NCI-H460 (cell line): Measurements from ENCODE around the gene GAS2L3. TPM values are rescaled to one million over a fixed set of nuclear protein-coding genes. Genes with fewer than 3 reads are reported as not detected.

Experiments used
- DNase-seq: peaks from one replicate; pipeline ENCODE4 v3.0.0-alpha.2; 2016; ENCODE audit warnings: low read depth; ENCODE audit errors: extremely low read depth
- small RNA-seq, 2 experiments: library from RNA; depleted of rRNA; stranded (forward); fragments of <200 nt; gene quantifications; one replicate each; pipeline ENCODE3, GENCODE V24; 2014
- total RNA-seq: library from RNA; depleted of rRNA; stranded (reverse); fragments of >200 nt; shearing (Covaris generic); gene quantifications from 2 replicates; pipeline ENCODE4 v1.2.3, GENCODE V29; 2014; rRNA removed

GAS2L3 gene
- total RNA-seq, 1 experiment from 2014 or later: 33.7 TPM

DNA sequence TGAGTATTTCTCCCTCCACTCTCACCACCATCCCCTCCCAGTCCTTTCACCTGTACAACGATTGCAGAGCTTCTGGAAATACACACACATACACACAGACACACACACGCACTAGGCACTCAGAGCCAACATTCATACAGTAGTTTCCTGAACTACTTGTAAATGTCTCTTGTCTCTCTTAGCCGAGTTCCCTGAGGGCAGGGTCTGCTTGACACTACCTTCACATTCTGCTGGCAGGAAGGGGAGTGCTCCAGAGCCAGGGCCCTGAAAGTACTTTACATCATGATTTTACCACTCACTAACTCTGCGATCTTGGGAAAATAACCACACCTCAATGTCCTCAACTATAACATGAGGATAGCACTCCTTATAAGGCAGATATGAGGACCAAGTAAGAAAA, 82.7 kb downstream of the GAS2L3 start:
- no peak for DNase-seq

- DNase-seq: no peak
Observed at GRCh38 chr12:100656856-100657255, 83.4 kb downstream of the GAS2L3 start.

DNA sequence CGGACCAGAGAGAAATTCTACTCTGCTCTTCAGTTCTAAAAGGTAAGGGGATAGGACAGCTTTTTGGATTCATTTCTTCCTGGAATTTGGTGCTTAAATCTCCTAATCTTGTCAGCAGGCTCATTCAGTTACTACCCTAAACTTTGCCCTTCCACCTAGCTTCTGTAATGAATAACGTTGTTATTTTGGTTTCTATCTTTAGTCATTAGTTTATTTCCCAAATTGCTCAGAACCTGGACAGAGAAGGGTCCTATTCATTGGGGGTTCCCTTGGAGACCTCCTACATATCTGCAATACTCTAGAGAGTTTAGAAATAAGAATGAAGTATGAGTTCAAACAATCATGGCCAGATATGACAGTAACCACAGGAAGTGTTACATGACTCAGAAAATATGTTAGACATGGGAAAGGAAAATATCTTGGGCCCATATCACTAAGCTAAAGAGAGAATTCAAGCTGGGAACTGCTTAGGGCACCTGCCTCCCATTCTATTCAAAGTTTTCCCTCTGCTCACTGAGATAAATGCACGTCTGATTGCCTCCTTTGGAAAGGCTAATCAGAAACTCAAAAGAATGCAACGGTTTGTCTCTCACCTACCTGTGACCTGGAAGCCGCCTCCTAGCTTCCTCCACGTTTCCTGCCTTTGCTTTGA, 87.9 kb downstream of the GAS2L3 start:
- DNase-seq: no peak

DNA sequence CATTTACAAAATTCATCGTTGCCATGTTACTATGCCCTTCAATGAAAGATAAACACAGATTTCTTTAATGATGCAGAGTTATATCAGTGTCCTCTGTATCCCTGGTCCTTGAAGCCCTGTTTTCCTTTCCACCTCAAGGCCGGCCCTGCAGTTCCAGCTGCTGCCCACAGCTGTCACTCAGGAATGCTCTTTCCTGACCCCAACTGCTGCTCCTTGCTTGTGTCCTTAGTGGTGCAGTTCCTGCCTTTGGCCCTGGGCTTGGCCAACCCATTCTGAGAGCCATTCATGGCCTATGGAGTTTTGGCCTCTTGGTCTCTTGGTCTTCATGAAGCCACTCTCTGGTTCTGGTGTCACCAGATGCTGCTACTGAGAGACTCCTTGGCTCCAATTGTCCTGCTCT, 93.1 kb downstream of the GAS2L3 start:
- DNase-seq: no peak

GRCh38 chr12:100668945-100669536, 95.6 kb downstream of the GAS2L3 start:
- DNase-seq: peak; percentile 68

GRCh38 chr12:100669922-100670321, 96.4 kb downstream of the GAS2L3 start:
- DNase-seq: no peak

GRCh38 chr12:100671396-100672074, 98.1 kb downstream of the GAS2L3 start:
- DNase-seq: no peak

DNA sequence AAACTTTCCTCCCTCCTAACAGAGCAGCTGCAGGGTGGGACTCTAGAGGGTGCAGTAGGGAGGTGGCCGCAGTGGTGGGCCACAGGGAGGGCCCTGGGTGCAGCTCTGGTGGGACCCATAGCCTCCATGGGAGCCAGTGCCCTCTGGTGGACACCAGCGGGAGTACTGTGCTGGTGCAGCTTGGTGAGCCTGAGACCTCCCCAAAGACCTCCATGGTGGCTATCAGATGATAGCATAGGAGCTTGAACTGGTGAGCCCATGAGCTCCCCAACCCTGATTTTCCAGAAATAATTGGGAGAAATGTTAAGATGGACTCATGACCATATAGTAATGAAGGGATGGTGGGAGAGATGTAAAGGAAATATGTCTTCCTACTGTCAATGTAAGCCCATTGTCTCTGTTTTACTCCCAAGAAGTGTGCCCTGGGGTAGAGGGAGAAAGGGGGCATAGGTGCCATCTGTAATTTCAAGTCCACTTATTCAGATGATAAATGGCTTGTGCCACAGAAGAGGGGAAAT, 98.7 kb downstream of the GAS2L3 start:
- DNase-seq: peak; percentile 15

DNA sequence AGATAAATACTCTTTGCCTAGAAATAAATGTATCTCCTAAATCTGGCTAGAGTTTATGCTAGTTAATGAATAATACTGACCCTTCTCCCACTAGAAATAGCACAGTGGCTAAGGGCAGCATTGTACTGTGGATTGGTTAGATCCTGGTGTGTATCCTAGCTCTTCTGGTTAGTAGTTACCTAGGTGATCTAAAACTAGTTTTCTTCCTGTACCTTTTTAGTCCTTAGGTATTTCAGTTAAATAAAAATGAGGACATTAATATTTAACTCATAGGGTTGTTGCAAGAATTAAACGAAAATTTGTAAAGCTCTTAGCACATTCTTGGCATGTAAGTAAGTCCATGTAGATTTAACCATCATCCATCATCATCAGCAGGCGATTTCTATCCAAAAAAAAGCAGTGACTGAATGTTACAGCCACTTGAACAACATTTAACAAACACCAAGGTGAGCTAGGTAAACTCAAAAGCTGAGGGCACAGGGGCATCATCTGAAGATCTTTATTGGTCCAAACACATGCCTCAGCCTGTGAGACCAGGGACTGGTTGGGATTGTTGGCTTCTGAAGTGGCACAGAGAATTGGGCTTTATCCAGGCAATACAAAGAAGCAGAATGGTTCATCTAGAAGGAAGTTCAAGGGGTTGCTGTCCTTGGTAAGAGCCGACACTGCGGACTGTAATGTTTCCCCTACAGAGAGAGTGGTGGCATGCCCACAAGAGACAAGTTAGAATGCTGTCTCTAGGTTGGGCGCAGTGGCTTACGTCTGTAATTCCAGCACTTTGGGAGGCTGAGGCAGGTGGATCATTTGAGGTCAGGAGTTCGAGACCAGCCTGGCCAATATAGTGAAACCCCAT, 100.8 kb downstream of the GAS2L3 start:
- DNase-seq: no peak

Small RNAs within 50 kb of the gene (small RNA-seq; reads per million reads assigned to genes)
- gene AC010200.2: 0 reads per million in 2 experiments

Other genes with a start within 250 kb of the GAS2L3 start
- gene SLC17A8, start 216.6 kb upstream of the GAS2L3 start, total RNA-seq: not detected in 2 replicates
- gene NR1H4, start 99.8 kb upstream of the GAS2L3 start, total RNA-seq: not detected in 2 replicates
- not detected in 2 replicates for gene ANO4, start 221.1 kb downstream of the GAS2L3 start, total RNA-seq